SU-DHL-6 (cell line): ENCODE measurements around the gene ZNF804A.

Experiments
- H2AFZ ChIP-seq: fragments of 200-600 bp; sonication (generic); 2 replicates; pipeline ENCODE4 v1.6.1; 2014; ENCODE audit warnings: low read depth, mild to moderate bottlenecking, moderate library complexity, mixed read lengths, antibody characterized with exemption, low read length; ENCODE audit not compliant: severe bottlenecking
- H3F3A ChIP-seq: fragments of 200-600 bp; shearing (Covaris generic); 2 replicates; pipeline ENCODE4 v1.6.0; 2016; ENCODE audit warnings: antibody characterized with exemption, mild to moderate bottlenecking; ENCODE audit not compliant: insufficient read depth
- H3K27ac ChIP-seq: fragments of 200-600 bp; sonication (generic); 2 replicates; pipeline ENCODE4 v1.5.1; 2016; ENCODE audit warnings: low read depth, mild to moderate bottlenecking, low read length, moderate library complexity, mixed read lengths
- H3K27me3 ChIP-seq: fragments of 200-600 bp; sonication (generic), shearing (Covaris generic); 2 replicates; pipeline ENCODE4 v1.6.0; 2014; ENCODE audit warnings: mild to moderate bottlenecking, low read length
- H3K36me3 ChIP-seq: fragments of 200-600 bp; sonication (generic); 2 replicates; pipeline ENCODE4 v1.6.1; 2014; ENCODE audit warnings: mild to moderate bottlenecking, low read length, mixed read lengths
- H3K4me2 ChIP-seq: fragments of 300-600, 200-600 bp; shearing (Covaris generic), sonication (generic); 2 replicates; pipeline ENCODE4 v1.6.0; 2014; ENCODE audit warnings: low read length, low read depth, mild to moderate bottlenecking; ENCODE audit not compliant: poor library complexity, severe bottlenecking
- H3K4me3 ChIP-seq: fragments of 200-600 bp; sonication (generic); 2 replicates; pipeline ENCODE4 v1.5.1; 2014; ENCODE audit warnings: antibody characterized with exemption, low read length, mild to moderate bottlenecking, mixed read lengths; ENCODE audit not compliant: insufficient read depth, poor library complexity, severe bottlenecking
- H3K79me2 ChIP-seq: fragments of 200-600 bp; sonication (generic); 2 replicates; pipeline ENCODE4 v1.6.1; 2014; ENCODE audit warnings: mild to moderate bottlenecking, low read length, moderate library complexity; ENCODE audit not compliant: insufficient read depth
- H3K9ac ChIP-seq: fragments of 200-600 bp; sonication (generic); 2 replicates; pipeline ENCODE4 v1.7.0; 2014; ENCODE audit warnings: mild to moderate bottlenecking, low read length
- H3K9me2 ChIP-seq: fragments of 200-600 bp; sonication (generic); replicated peaks from 2 replicates; pipeline ENCODE4 v1.6.1; 2014; ENCODE audit warnings: low read length; ENCODE audit not compliant: insufficient read depth
- H3K9me3 ChIP-seq: fragments of 200-600 bp; sonication (generic); 2 replicates; pipeline ENCODE4 v1.6.1; 2014; ENCODE audit warnings: low read length, mixed read lengths; ENCODE audit not compliant: insufficient read depth
- H4K20me1 ChIP-seq: fragments of 200-600 bp; sonication (generic); 2 replicates; pipeline ENCODE4 v1.6.1; 2014; ENCODE audit warnings: low read depth, mild to moderate bottlenecking, antibody characterized with exemption, low read length, moderate library complexity, mixed read lengths
- CTCF ChIP-seq: fragments of 200-600 bp; sonication (generic); IDR thresholded peaks from one replicate; pipeline ENCODE4 v1.5.1; 2017; ENCODE audit warnings: antibody characterized with exemption, mild to moderate bottlenecking, low read length, moderate library complexity; ENCODE audit not compliant: insufficient read depth, poor library complexity, severe bottlenecking
- EZH2phosphoT487 ChIP-seq: fragments of 200-600 bp; sonication (generic), shearing (Covaris generic); conservative IDR thresholded peaks from 2 replicates; pipeline ENCODE4 v1.6.1; 2018; ENCODE audit warnings: mild to moderate bottlenecking, antibody characterized with exemption, low read length, moderate library complexity, mixed read lengths

ZNF804A gene

GRCh38 chr2:184599054-184599871 is 934 bp downstream of the ZNF804A start:
- Histone ChIP-seq H4K20me1 (peaks cover 24% of the 10 kb centered on the region), H3K4me2 (peak overlapping the region; percentile 98), H3K36me3 (peaks cover 36% of the 10 kb centered on the region), H3F3A (peaks cover 22% of the 10 kb centered on the region), H3K79me2 (peaks cover 63% of the 10 kb centered on the region), H3K27ac (peak overlapping the region; percentile 79), H2AFZ (no peak overlapping the region), H3K9me3 (no peaks in the 10 kb centered on the region), H3K9ac (peak overlapping the region; percentile 94), H3K27me3 (no peaks in the 10 kb centered on the region), H3K4me3 (peak overlapping the region; percentile 92), H3K9me2 (no peaks in the 10 kb centered on the region)
- no peak for TF ChIP-seq CTCF
- TF ChIP-seq EZH2phosphoT487, result no peak

GRCh38 chr2:184599872-184600222 is 1.5 kb downstream of the ZNF804A start:
- no peaks in the 10 kb centered on the region for H3K9me2 ChIP-seq
- H3K9me3 ChIP-seq, result peaks cover 2% of the 10 kb centered on the region; the same call in 1 of the 2 replicates
- peak overlapping the region; percentile 94 for H3K9ac ChIP-seq
- peak overlapping the region; percentile 98 for H3K4me2 ChIP-seq
- no peak overlapping the region for H2AFZ ChIP-seq
- peaks cover 22% of the 10 kb centered on the region for H3F3A ChIP-seq
- H3K27ac ChIP-seq, result peak overlapping the region; percentile 79
- TF ChIP-seq CTCF, result no peak
- TF ChIP-seq EZH2phosphoT487, result no peak
- H4K20me1 ChIP-seq, result peaks cover 24% of the 10 kb centered on the region
- H3K79me2 ChIP-seq, result peaks cover 68% of the 10 kb centered on the region
- peak overlapping the region; percentile 92 for H3K4me3 ChIP-seq
- H3K36me3 ChIP-seq, result peaks cover 41% of the 10 kb centered on the region
- H3K27me3 ChIP-seq, result no peaks in the 10 kb centered on the region

GRCh38 chr2:184602734-184603133 is 4.4 kb downstream of the ZNF804A start:
- H4K20me1 ChIP-seq, result peaks cover 29% of the 10 kb centered on the region
- no peak overlapping the region for H2AFZ ChIP-seq
- peak overlapping the region; percentile 98 for H3K4me2 ChIP-seq
- no peaks in the 10 kb centered on the region for H3K27me3 ChIP-seq
- H3K9ac ChIP-seq, result no peak overlapping the region
- H3K9me3 ChIP-seq, result peaks cover 9% of the 10 kb centered on the region; the same call in 1 of the 2 replicates
- no peak overlapping the region for H3K27ac ChIP-seq
- H3K36me3 ChIP-seq, result peaks cover 69% of the 10 kb centered on the region
- H3K79me2 ChIP-seq, result peaks cover 94% of the 10 kb centered on the region
- H3K4me3 ChIP-seq, result peak overlapping the region; percentile 25
- peaks cover 8% of the 10 kb centered on the region for H3F3A ChIP-seq
- H3K9me2 ChIP-seq, result no peaks in the 10 kb centered on the region
- no peak for TF ChIP-seq EZH2phosphoT487
- no peak for TF ChIP-seq CTCF
